CD4-positive, alpha-beta T cell treated with Interleukin-6 at 100 ng/mL for 8 hours (primary cell): ENCODE results near the gene CDC42BPA.
"Not testable (repeated sequence)": the region's sequence is repeated elsewhere in the genome, so short reads cannot be mapped to it uniquely, and the experiment has no call there.

Experiments
- DNase-seq: peaks from one replicate; pipeline ENCODE4 v3.0.0-alpha.2; 2020; ENCODE audit warnings: mixed read lengths, low spot score

The CDC42BPA gene

GRCh38 chr1:227131193-227131592, 187.1 kb downstream of the CDC42BPA start:
- DNase-seq, result no peak

- DNase-seq, result no peak
Observed at GRCh38 chr1:227127891-227128290, 190.4 kb downstream of the CDC42BPA start.

- DNase-seq, result no peak
Observed at GRCh38 chr1:227125929-227126545, 192.3 kb downstream of the CDC42BPA start.

GRCh38 chr1:227124473-227124872, 193.8 kb downstream of the CDC42BPA start:
- no peak for DNase-seq

- no peak for DNase-seq
Observed at GRCh38 chr1:227120826-227121225, 197.5 kb downstream of the CDC42BPA start.

GRCh38 chr1:227112538-227112937, 205.8 kb downstream of the CDC42BPA start:
- DNase-seq, result no peak

GRCh38 chr1:227111782-227112181, 206.5 kb downstream of the CDC42BPA start:
- DNase-seq, result no peak

GRCh38 chr1:227105291-227105690, 213.0 kb downstream of the CDC42BPA start:
- not testable (repeated sequence) for DNase-seq

GRCh38 chr1:227102056-227102455, 216.2 kb downstream of the CDC42BPA start:
- DNase-seq, result no peak

GRCh38 chr1:227094249-227094966, 223.9 kb downstream of the CDC42BPA start:
- DNase-seq, result no peak

- no peak for DNase-seq
Observed at GRCh38 chr1:227093309-227093708, 225.0 kb downstream of the CDC42BPA start.

- DNase-seq, result no peak
Observed at GRCh38 chr1:227092069-227092468, 226.2 kb downstream of the CDC42BPA start.

- DNase-seq, result no peak
Observed at GRCh38 chr1:227086636-227087035, 231.7 kb downstream of the CDC42BPA start.

GRCh38 chr1:227082999-227083746, 235.1 kb downstream of the CDC42BPA start:
- DNase-seq, result no peak

GRCh38 chr1:227077783-227078182, 240.5 kb downstream of the CDC42BPA start:
- DNase-seq, result no peak

- no peak for DNase-seq
Observed at GRCh38 chr1:227073786-227074185, 244.5 kb downstream of the CDC42BPA start.

GRCh38 chr1:227072991-227073390, 245.3 kb downstream of the CDC42BPA start:
- no peak for DNase-seq

GRCh38 chr1:227071895-227072587, 246.3 kb downstream of the CDC42BPA start:
- no peak for DNase-seq

GRCh38 chr1:227070638-227071285, 247.5 kb downstream of the CDC42BPA start:
- no peak for DNase-seq

- no peak for DNase-seq
Observed at GRCh38 chr1:227069490-227069889, 248.8 kb downstream of the CDC42BPA start.

- DNase-seq, result no peak
Observed at GRCh38 chr1:227068883-227069282, 249.4 kb downstream of the CDC42BPA start.

GRCh38 chr1:227066999-227067398, 251.3 kb downstream of the CDC42BPA start:
- DNase-seq, result no peak
